ENCODE results near the gene NCK1.
"Not testable (repeated sequence)": the region's sequence is repeated elsewhere in the genome, so short reads cannot be mapped to it uniquely, and the experiment has no call there.

NCK1 gene

GRCh38 chr3:136898549-136898948 is 36.5 kb downstream of the NCK1 start:
- DNase-seq (ENCODE audit: low read depth, low spot score), result no peak
- Histone ChIP-seq H3K36me3 (ENCODE audit: insufficient read depth, low read length) (peaks cover 34% of the 10 kb centered on the region), H3K27ac (no peak overlapping the region), H3K4me3 (no peak overlapping the region), H3K9ac (ENCODE audit: insufficient read length) (no peak overlapping the region), H3K9me3 (ENCODE audit: low read depth, low read length) (peaks cover 25% of the 10 kb centered on the region; the same call in 1 of the 2 replicates)
- TF ChIP-seq POLR2AphosphoS5 (IDR thresholded peaks at IDR 0.05; ENCODE audit: borderline replicate concordance, low read depth, low read length) (no peak), EZH2 (IDR thresholded peaks at IDR 0.05) (no peak)

GRCh38 chr3:136898954-136899353 is 36.9 kb downstream of the NCK1 start:
- TF ChIP-seq POLR2AphosphoS5 (IDR thresholded peaks at IDR 0.05; ENCODE audit: borderline replicate concordance, low read depth, low read length), result no peak
- Histone ChIP-seq H3K27ac (no peak overlapping the region), H3K36me3 (ENCODE audit: insufficient read depth, low read length) (peaks cover 34% of the 10 kb centered on the region), H3K9me3 (ENCODE audit: low read depth, low read length) (peaks cover 28% of the 10 kb centered on the region; the same call in 1 of the 2 replicates), H3K4me3 (no peak overlapping the region), H3K9ac (ENCODE audit: insufficient read length) (no peak overlapping the region)
- no peak for DNase-seq (ENCODE audit: low read depth, low spot score)

- Histone ChIP-seq H3K4me3 (no peak overlapping the region), H3K9me3 (ENCODE audit: low read depth, low read length) (peaks cover 32% of the 10 kb centered on the region; the same call in 1 of the 2 replicates), H3K27ac (no peak overlapping the region), H3K36me3 (ENCODE audit: insufficient read depth, low read length) (peaks cover 34% of the 10 kb centered on the region), H3K9ac (ENCODE audit: insufficient read length) (no peak overlapping the region)
- TF ChIP-seq EZH2 (IDR thresholded peaks at IDR 0.05) (no peak), FOXP2 (optimal IDR thresholded peaks at IDR 0.05; ENCODE audit: control extremely low read depth, extremely low read length, insufficient read depth) (no peak), POLR2AphosphoS5 (IDR thresholded peaks at IDR 0.05; ENCODE audit: borderline replicate concordance, low read depth, low read length) (no peak)
- no peak for DNase-seq (ENCODE audit: low read depth, low spot score)
These were observed 37.7 kb downstream of the NCK1 start for GRCh38 chr3:136899622-136900158.

GRCh38 chr3:136900694-136901093 is 38.7 kb downstream of the NCK1 start:
- not testable (repeated sequence) for H3K9ac ChIP-seq (ENCODE audit: insufficient read length); H3K27ac ChIP-seq; H3K4me3 ChIP-seq; DNase-seq (ENCODE audit: low read depth, low spot score)
- Histone ChIP-seq H3K36me3 (ENCODE audit: insufficient read depth, low read length) (peaks cover 35% of the 10 kb centered on the region), H3K9me3 (ENCODE audit: low read depth, low read length) (peaks cover 35% of the 10 kb centered on the region; the same call in 1 of the 2 replicates)

- DNase-seq (ENCODE audit: low read depth, low spot score), result no peak
- Histone ChIP-seq H3K36me3 (ENCODE audit: insufficient read depth, low read length) (peaks cover 31% of the 10 kb centered on the region), H3K9me3 (ENCODE audit: low read depth, low read length) (peaks cover 31% of the 10 kb centered on the region; the same call in 1 of the 2 replicates), H3K9ac (ENCODE audit: insufficient read length) (no peak overlapping the region), H3K4me3 (no peak overlapping the region), H3K27ac (no peak overlapping the region)
- TF ChIP-seq FOXP2 (optimal IDR thresholded peaks at IDR 0.05; ENCODE audit: control extremely low read depth, extremely low read length, insufficient read depth) (no peak), POLR2AphosphoS5 (IDR thresholded peaks at IDR 0.05; ENCODE audit: borderline replicate concordance, low read depth, low read length) (no peak), EZH2 (IDR thresholded peaks at IDR 0.05) (no peak)
These were observed 39.4 kb downstream of the NCK1 start for GRCh38 chr3:136901391-136901790.

GRCh38 chr3:136902530-136902929 is 40.5 kb downstream of the NCK1 start:
- not testable (repeated sequence) for H3K27ac ChIP-seq; H3K9ac ChIP-seq (ENCODE audit: insufficient read length); DNase-seq (ENCODE audit: low read depth, low spot score); H3K4me3 ChIP-seq
- peaks cover 30% of the 10 kb centered on the region; the same call in 1 of the 2 replicates for H3K9me3 ChIP-seq (ENCODE audit: low read depth, low read length)
- H3K36me3 ChIP-seq (ENCODE audit: insufficient read depth, low read length), result peaks cover 21% of the 10 kb centered on the region

GRCh38 chr3:136903899-136904298 is 41.9 kb downstream of the NCK1 start:
- H3K9me3 ChIP-seq (ENCODE audit: low read depth, low read length), result peaks cover 28% of the 10 kb centered on the region; the same call in 1 of the 2 replicates
- DNase-seq (ENCODE audit: low read depth, low spot score), result no peak
- peaks cover 16% of the 10 kb centered on the region for H3K36me3 ChIP-seq (ENCODE audit: insufficient read depth, low read length)
- TF ChIP-seq FOXP2 (optimal IDR thresholded peaks at IDR 0.05; ENCODE audit: control extremely low read depth, extremely low read length, insufficient read depth) (no peak), EZH2 (IDR thresholded peaks at IDR 0.05) (no peak)
- no peak overlapping the region for H3K9ac ChIP-seq (ENCODE audit: insufficient read length)
- no peak overlapping the region for H3K4me3 ChIP-seq
- H3K27ac ChIP-seq, result no peak overlapping the region

GRCh38 chr3:136904746-136905145 is 42.7 kb downstream of the NCK1 start:
- TF ChIP-seq FOXP2 (optimal IDR thresholded peaks at IDR 0.05; ENCODE audit: control extremely low read depth, extremely low read length, insufficient read depth) (no peak), POLR2AphosphoS5 (IDR thresholded peaks at IDR 0.05; ENCODE audit: borderline replicate concordance, low read depth, low read length) (no peak), EZH2 (IDR thresholded peaks at IDR 0.05) (no peak)
- Histone ChIP-seq H3K4me3 (no peak overlapping the region), H3K9ac (ENCODE audit: insufficient read length) (no peak overlapping the region), H3K9me3 (ENCODE audit: low read depth, low read length) (peaks cover 22% of the 10 kb centered on the region; the same call in 1 of the 2 replicates), H3K27ac (no peak overlapping the region), H3K36me3 (ENCODE audit: insufficient read depth, low read length) (peaks cover 9% of the 10 kb centered on the region)
- no peak for DNase-seq (ENCODE audit: low read depth, low spot score)

GRCh38 chr3:136905549-136905948 is 43.5 kb downstream of the NCK1 start:
- H3K9ac ChIP-seq (ENCODE audit: insufficient read length), result no peak overlapping the region
- TF ChIP-seq EZH2 (IDR thresholded peaks at IDR 0.05) (no peak), FOXP2 (optimal IDR thresholded peaks at IDR 0.05; ENCODE audit: control extremely low read depth, extremely low read length, insufficient read depth) (no peak), POLR2AphosphoS5 (IDR thresholded peaks at IDR 0.05; ENCODE audit: borderline replicate concordance, low read depth, low read length) (no peak)
- no peak overlapping the region for H3K27ac ChIP-seq
- 0 out of 2 replicates have a peak, but pooled peaks cover 5% of the 10 kb centered on the region for H3K36me3 ChIP-seq (ENCODE audit: insufficient read depth, low read length)
- DNase-seq (ENCODE audit: low read depth, low spot score), result no peak
- H3K4me3 ChIP-seq, result no peak overlapping the region
- H3K9me3 ChIP-seq (ENCODE audit: low read depth, low read length), result peaks cover 14% of the 10 kb centered on the region; the same call in 1 of the 2 replicates

Measured in SK-N-MC (cell line).